AG04449 (cell line): Measurements from ENCODE around the gene CT45A2.
"Not testable (repeated sequence)": the region's sequence is repeated elsewhere in the genome, so short reads cannot be mapped to it uniquely, and the experiment has no call there.

ENCODE experiments used
- CTCF ChIA-PET: fragments of 350-600 bp; formaldehyde crosslinking; extraction: SDS; loops from one replicate; lab custom pipeline; 2021; ENCODE audit warnings: antibody characterized with exemption; lab: Yijun Ruan, JAX
- POLR2A ChIA-PET: fragments of 400-600, 350-600 bp; formaldehyde crosslinking; extraction: SDS; loops from one replicate; lab custom pipeline; 2020; ENCODE audit warnings: antibody characterized with exemption, inconsistent platforms; lab: Yijun Ruan, JAX
- DNase-seq: peaks from one replicate; pipeline ENCODE4 v3.0.0-alpha.2; 2010; ENCODE audit warnings: low read depth, low spot score
- H3K4me3 ChIP-seq: 2 replicates; pipeline ENCODE4 v1.5.1; 2011; ENCODE audit warnings: low read depth, mild to moderate bottlenecking, control low read depth, low read length

CT45A2 gene

GRCh38 chrX:135819912-135820311, at the start of gene CT45A2:
CT45A2 (minus strand) TSS chrX:135820012; CDS start chrX:135816265, 3,747 bp downstream.
- POLR2A ChIA-PET, CTCF ChIA-PET, H3K4me3 ChIP-seq, DNase-seq: not testable (repeated sequence)

- DNase-seq, CTCF ChIA-PET, H3K4me3 ChIP-seq, POLR2A ChIA-PET: not testable (repeated sequence)
These were observed 34.6 kb upstream of the CT45A2 start, which contains the start of gene CT45A8 for GRCh38 chrX:135854438-135854837. CT45A8 (minus strand) TSS chrX:135854538; CDS start chrX:135850783, 3,755 bp downstream.

- POLR2A ChIA-PET, CTCF ChIA-PET, DNase-seq, H3K4me3 ChIP-seq: not testable (repeated sequence)
These were observed 17.4 kb upstream of the CT45A2 start, which contains the start of gene CT45A7 for GRCh38 chrX:135837180-135837579. CT45A7 (minus strand) TSS chrX:135837280; CDS start chrX:135833533, 3,747 bp downstream.

- CTCF ChIA-PET, H3K4me3 ChIP-seq, DNase-seq, POLR2A ChIA-PET: not testable (repeated sequence)
These were observed 17.1 kb downstream of the CT45A2 start, which contains the start of gene CT45A6 for GRCh38 chrX:135802687-135803086. CT45A6 (minus strand) TSS chrX:135802787; CDS start chrX:135798993, 3,794 bp downstream.

GRCh38 chrX:135785403-135785802, 34.4 kb downstream of the CT45A2 start, which contains the start of gene CT45A5:
CT45A5 (minus strand) TSS chrX:135785503; CDS start chrX:135781729, 3,774 bp downstream.
- CTCF ChIA-PET, H3K4me3 ChIP-seq, POLR2A ChIA-PET, DNase-seq: not testable (repeated sequence)

- CTCF ChIA-PET, POLR2A ChIA-PET, DNase-seq, H3K4me3 ChIP-seq: not testable (repeated sequence)
These were observed 51.7 kb downstream of the CT45A2 start, which contains the start of gene CT45A3 for GRCh38 chrX:135768091-135768490. CT45A3 (minus strand) TSS chrX:135768191; CDS start chrX:135764444, 3,747 bp downstream.
